HepG2 (cell line): ENCODE measurements around the gene PERCC1.

ENCODE experiments used
- ATF2 ChIP-seq: sonication (generic); formaldehyde crosslinking; IDR thresholded peaks from 2 replicates; pipeline ENCODE4 v1.4.0; 2020; ENCODE audit warnings: missing genetic modification reagents
- CTCF ChIP-seq: sonication (generic); formaldehyde crosslinking; IDR thresholded peaks from 2 replicates; pipeline ENCODE4 v1.5.0; 2020; ENCODE audit warnings: mild to moderate bottlenecking, missing genetic modification reagents, moderate library complexity
- ELF1 ChIP-seq: sonication (generic); formaldehyde crosslinking; IDR thresholded peaks from 2 replicates; pipeline ENCODE4 v1.4.0; 2020; ENCODE audit warnings: missing genetic modification reagents
- JUN ChIP-seq: sonication (generic); formaldehyde crosslinking; IDR thresholded peaks from 2 replicates; pipeline ENCODE4 v1.4.0; 2020; ENCODE audit warnings: mild to moderate bottlenecking, missing genetic modification reagents
- KDM6A ChIP-seq: IDR thresholded peaks from 2 replicates; pipeline ENCODE4 v1.6.1; 2016; ENCODE audit warnings: low read depth
- NKX3-1 ChIP-seq: sonication (generic); formaldehyde crosslinking; IDR thresholded peaks from 2 replicates; pipeline ENCODE4 v1.5.0; 2020; ENCODE audit warnings: missing genetic modification reagents
- POLR2AphosphoS2 ChIP-seq: IDR thresholded peaks from 2 replicates; pipeline ENCODE4 v1.6.1; 2011; ENCODE audit warnings: low read depth, low read length, improper control_type of control experiment
- PRDM4 ChIP-seq: sonication (generic); formaldehyde crosslinking; IDR thresholded peaks from 2 replicates; pipeline ENCODE4 v1.9.0; 2021; ENCODE audit warnings: missing genetic modification reagents, borderline replicate concordance
- RAD21 ChIP-seq: fragments of 450-650 bp; formaldehyde crosslinking; IDR thresholded peaks from 2 replicates; pipeline ENCODE4 v1.5.0; 2020; ENCODE audit warnings: mild to moderate bottlenecking
- SIN3A ChIP-seq: IDR thresholded peaks from 2 replicates; pipeline ENCODE4 v1.6.1; 2011; ENCODE audit warnings: low read depth, mild to moderate bottlenecking, control low read depth, low read length, borderline replicate concordance
- ZFP37 ChIP-seq: sonication (generic); formaldehyde crosslinking; IDR thresholded peaks from 2 replicates; pipeline ENCODE4 v1.4.0; 2020; ENCODE audit warnings: missing genetic modification reagents, borderline replicate concordance
- ZFY ChIP-seq: sonication (generic); formaldehyde crosslinking; IDR thresholded peaks from 2 replicates; pipeline ENCODE4 v1.4.0; 2020; ENCODE audit warnings: missing genetic modification reagents
- ZNF576 ChIP-seq: sonication (generic); formaldehyde crosslinking; IDR thresholded peaks from 2 replicates; pipeline ENCODE4 v1.4.0; 2020; ENCODE audit warnings: mild to moderate bottlenecking, missing genetic modification reagents
- TF ChIP-seq, protein P1 (sequence below): sonication (generic); formaldehyde crosslinking; IDR thresholded peaks from 2 replicates; pipeline ENCODE4 v1.4.0; 2020; ENCODE audit warnings: missing genetic modification reagents

DNA sequence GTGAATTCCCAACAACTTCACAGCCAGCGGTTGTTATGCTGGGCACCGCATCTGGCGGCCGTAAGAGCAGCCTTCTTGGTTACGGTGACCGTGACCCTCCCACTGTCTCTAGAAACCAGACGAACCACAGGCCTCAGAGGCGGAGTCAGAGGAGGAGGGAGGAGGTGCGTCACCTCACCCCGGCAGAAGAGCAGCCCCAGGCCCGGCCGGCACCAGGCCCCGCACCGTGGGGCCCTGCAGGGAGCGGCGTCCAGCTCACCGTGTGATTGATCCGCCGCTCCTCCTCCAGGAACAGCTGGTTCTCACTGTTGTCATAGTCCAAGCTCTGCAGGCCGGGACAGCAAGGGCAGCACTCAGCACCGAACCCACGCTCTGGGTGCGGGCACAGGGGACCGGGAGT lies 30.3 kb downstream of the PERCC1 start:
- TF ChIP-seq ZFY (CRISPR knock-in tag) (no peak), SIN3A (no peak), CTCF (CRISPR knock-in tag) (no peak), POLR2AphosphoS2 (no peak), ZNF576 (CRISPR knock-in tag) (no peak), ATF2 (CRISPR knock-in tag) (no peak), ZFP37 (no peak), PRDM4 (CRISPR knock-in tag) (no peak), KDM6A (CRISPR knock-in tag) (no peak), NKX3-1 (no peak), JUN (no peak), ELF1 (CRISPR knock-in tag) (no peak), RAD21 (no peak)
- TF ChIP-seq, protein P1, sequence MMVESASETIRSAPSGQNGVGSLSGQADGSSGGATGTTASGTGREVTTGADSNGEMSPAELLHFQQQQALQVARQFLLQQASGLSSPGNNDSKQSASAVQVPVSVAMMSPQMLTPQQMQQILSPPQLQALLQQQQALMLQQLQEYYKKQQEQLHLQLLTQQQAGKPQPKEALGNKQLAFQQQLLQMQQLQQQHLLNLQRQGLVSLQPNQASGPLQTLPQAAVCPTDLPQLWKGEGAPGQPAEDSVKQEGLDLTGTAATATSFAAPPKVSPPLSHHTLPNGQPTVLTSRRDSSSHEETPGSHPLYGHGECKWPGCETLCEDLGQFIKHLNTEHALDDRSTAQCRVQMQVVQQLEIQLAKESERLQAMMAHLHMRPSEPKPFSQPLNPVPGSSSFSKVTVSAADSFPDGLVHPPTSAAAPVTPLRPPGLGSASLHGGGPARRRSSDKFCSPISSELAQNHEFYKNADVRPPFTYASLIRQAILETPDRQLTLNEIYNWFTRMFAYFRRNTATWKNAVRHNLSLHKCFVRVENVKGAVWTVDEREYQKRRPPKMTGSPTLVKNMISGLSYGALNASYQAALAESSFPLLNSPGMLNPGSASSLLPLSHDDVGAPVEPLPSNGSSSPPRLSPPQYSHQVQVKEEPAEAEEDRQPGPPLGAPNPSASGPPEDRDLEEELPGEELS (CRISPR knock-in tag): no peak
